Transverse colon (tissue), 4 donors: ENCODE data around the gene GSK3A. TPM values are rescaled to one million over a fixed set of nuclear protein-coding genes. Genes with fewer than 3 reads are reported as not detected.

ENCODE experiments used
- DNase-seq: peaks from one replicate; pipeline ENCODE4 v3.0.0-alpha.2; 2019
- H3K27ac ChIP-seq, 4 donors: fragments of 200-600 bp; sonication (generic); 2 replicates each; pipeline ENCODE4 v1.5.1; 2016 to 2018; ENCODE audit warnings: inconsistent platforms in 4 of 4
- H3K27me3 ChIP-seq: fragments of 200-600 bp; sonication (generic); 2 replicates; pipeline ENCODE4 v1.5.1; 2017; ENCODE audit warnings: inconsistent platforms
- H3K36me3 ChIP-seq, 4 donors: fragments of 200-600 bp; sonication (generic); 2 replicates each; pipeline ENCODE4 v1.5.1; 2017 to 2019; ENCODE audit warnings: inconsistent platforms in 4 of 4
- H3K4me1 ChIP-seq, 4 donors: fragments of 200-600 bp; sonication (generic); 2 replicates each; pipeline ENCODE4 v1.5.1; 2017 to 2020; ENCODE audit warnings: inconsistent platforms in 4 of 4
- H3K4me3 ChIP-seq, 4 donors: fragments of 200-600 bp; sonication (generic); 1 replicate in 1 of 4; 2 replicates in 3 of 4; pipeline versions ENCODE4 v1.5.1 to v1.6.1; 2017 to 2019; ENCODE audit warnings: inconsistent platforms in 4 of 4
- H3K9me3 ChIP-seq, 2 donors: fragments of 200-600 bp; sonication (generic); 2 replicates each; pipeline ENCODE4 v1.5.1; 2017 to 2019; ENCODE audit warnings: inconsistent platforms in 2 of 2
- CTCF ChIP-seq, 5 experiments: fragments of 200-600 bp in 3 of 5; fragments of 450-650 bp in 2 of 5; sonication (generic) in 3 of 5; IDR thresholded peaks; 1 replicate in 2 of 5; 2 replicates in 3 of 5; pipeline ENCODE4 v1.5.1; 2016 to 2017; ENCODE audit warnings: antibody characterized with exemption in 5 of 5, inconsistent platforms in 3 of 5, mild to moderate bottlenecking in 2 of 5, moderate library complexity in 1 of 5
- EP300 ChIP-seq: sonication (generic); formaldehyde crosslinking; IDR thresholded peaks from one replicate; pipeline ENCODE4 v1.6.1; 2017; ENCODE audit warnings: antibody characterized with exemption, low read depth
- POLR2A ChIP-seq: fragments of 450-650 bp; IDR thresholded peaks from one replicate; pipeline ENCODE4 v1.6.1; 2016; ENCODE audit warnings: antibody characterized with exemption, mild to moderate bottlenecking, moderate library complexity
- POLR2AphosphoS5 ChIP-seq, 3 donors: sonication (generic); formaldehyde crosslinking; IDR thresholded peaks; one replicate each; pipeline ENCODE4 v1.6.1; 2016; ENCODE audit warnings: antibody characterized with exemption in 3 of 3
- WGBS, 2 donors: methylation state at CpG; one replicate each; pipeline ENCODE4 v1.1.5; 2018; ENCODE audit warnings: low coverage in 1 of 2; 5-methylcytosine and 5-hydroxymethylcytosine counted together
- in situ Hi-C, 4 donors: fragments of 200-750 bp; cut with MboI; loops; one replicate each; pipeline versions ENCODE4 v1.15.0 to v1.15.1; 2017; ENCODE audit warnings: low sequenced_read_pairs in 3 of 4, low pct_ligation_motif_present in 1 of 4, low pct_unique_long_range_greater_than_20kb in 1 of 4
- intact Hi-C: fragments of 100-400 bp; cut with DNase I; formaldehyde crosslinking; loops from one replicate; pipeline ENCODE4 v1.15.1; 2023; ENCODE audit warnings: low total_unique reads
- total RNA-seq, 4 donors: library from RNA; depleted of rRNA; stranded (reverse); fragments of >200 nt; gene quantifications; one replicate each; pipeline ENCODE4 v1.1.0, GENCODE V29; 2016

The GSK3A gene
- total RNA-seq, 4 donors from 2014 or later, result 10.7 to 46.4 (median 31.0) TPM

GRCh38 chr19:42217520-42218437, 24.6 kb downstream of the GSK3A start, which contains the start of gene DEDD2:
TSS of gene DEDD2 (minus strand) at chr19:42217677. CDS start at chr19:42217007, 670 bp downstream.
- H3K27ac ChIP-seq, result peak within 1 kb of the TSS; percentile 93 to 95 (median 94)
- peak; percentile 99 for DNase-seq
- no peaks in the 10 kb centered on the region for H3K27me3 ChIP-seq
- peak within 1 kb of the TSS; percentile 64 to 96 (median 88) for H3K4me3 ChIP-seq
- TF ChIP-seq POLR2A, result peak; percentile 94
- no peak for TF ChIP-seq CTCF (IDR thresholded peaks at IDR 0.05)
- peak; percentile 93 to 96 (median 95) for TF ChIP-seq POLR2AphosphoS5 (IDR thresholded peaks at IDR 0.05)
- 17 to 57% methylated on average over 14 to 57 of the region's 57 CpGs for WGBS, 2 donors
- H3K9me3 ChIP-seq, result no peaks in the 10 kb centered on the region
- intact Hi-C loops, result no loop called here
- peaks cover 13 to 70% (median 41%) of the 10 kb centered on the region in 4 donors for H3K4me1 ChIP-seq
- in situ Hi-C loops, result no loop called here
- H3K36me3 ChIP-seq, result peaks cover 0 to 16% (median 0%) of the 10 kb centered on the region in 4 donors

- H3K27me3 ChIP-seq, result no peaks in the 10 kb centered on the region
- peaks cover 13 to 69% (median 39%) of the 10 kb centered on the region in 4 donors for H3K4me1 ChIP-seq
- intact Hi-C loops, result no loop called here
- peaks cover 0 to 16% (median 0%) of the 10 kb centered on the region in 4 donors for H3K36me3 ChIP-seq
- DNase-seq, result peak; percentile 51
- WGBS, 2 donors, result 2% methylated on average over 41 of the region's 79 CpGs; no CpG with 5 or more reads in 1 of the 2 donors
- H3K9me3 ChIP-seq, result no peaks in the 10 kb centered on the region
- TF ChIP-seq POLR2AphosphoS5 (IDR thresholded peaks at IDR 0.05) (peak in 2 of 3 donors; percentile 7 to 10), EP300 (no peak), CTCF (IDR thresholded peaks at IDR 0.05) (peak in 1 of 5 experiments; percentile 7), POLR2A (peak; percentile 28)
- H3K27ac ChIP-seq, result peak overlapping the region; percentile 93 to 95 (median 94)
- in situ Hi-C loops, result no loop called here
- peak overlapping the region; percentile 64 to 96 (median 88) for H3K4me3 ChIP-seq
Observed at GRCh38 chr19:42216653-42217519, 25.5 kb downstream of the GSK3A start.

GRCh38 chr19:42214810-42215485, 27.5 kb downstream of the GSK3A start:
- H3K36me3 ChIP-seq, result peaks cover 0 to 16% (median 0%) of the 10 kb centered on the region in 4 donors
- peak overlapping the region in 1 of 4 donors; percentile 94 for H3K4me3 ChIP-seq

More at GRCh38 chr19:42214810-42215485, 27.5 kb downstream of the GSK3A start:
- no peak overlapping the region for H3K27ac ChIP-seq
- in situ Hi-C loops, result no loop called here
- no peak for DNase-seq
- 83 to 100% methylated on average over 2 to 11 of the region's 11 CpGs for WGBS, 2 donors
- peaks cover 13 to 56% (median 26%) of the 10 kb centered on the region in 4 donors for H3K4me1 ChIP-seq
- intact Hi-C loops, result no loop called here
- TF ChIP-seq CTCF (IDR thresholded peaks at IDR 0.05) (no peak), EP300 (no peak), POLR2AphosphoS5 (IDR thresholded peaks at IDR 0.05) (no peak), POLR2A (no peak)
- H3K27me3 ChIP-seq, result no peaks in the 10 kb centered on the region
- H3K9me3 ChIP-seq, result no peaks in the 10 kb centered on the region
